ENCODE measurements around the gene CHTOP.

The CHTOP gene

DNA sequence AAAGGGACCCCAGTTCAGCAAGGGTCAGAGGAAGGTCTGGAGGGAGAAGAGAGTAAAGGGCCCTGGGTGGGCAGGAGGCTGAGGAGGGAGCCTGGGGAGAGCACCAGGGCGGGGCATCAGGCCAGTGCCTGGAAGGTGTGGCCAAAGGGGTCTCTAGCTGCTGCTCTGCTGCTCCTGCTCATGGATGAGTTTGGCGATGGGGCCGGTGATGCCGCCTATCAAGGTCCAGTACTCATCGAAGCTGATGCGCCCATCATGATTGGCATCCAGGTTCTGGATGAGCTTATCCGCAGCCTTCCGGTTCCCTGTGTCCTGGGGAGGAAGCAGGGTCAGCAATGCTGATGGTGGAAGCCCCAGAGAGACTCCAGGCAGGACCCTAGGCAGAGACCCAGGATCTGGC, 26.5 kb upstream of the CHTOP start:
- Histone ChIP-seq H4K12ac (ENCODE audit: low read depth, low read length) (no peak overlapping the region), H4K91ac (ENCODE audit: low read depth, low read length) (peak overlapping the region; percentile 86), H3K36me3 (ENCODE audit: control insufficient read depth in 1 of 2, insufficient read depth in 2 of 2, low read length in 2 of 2) (no peaks in the 10 kb centered on the region), H4K8ac (ENCODE audit: low read depth, low read length) (no peak overlapping the region), H2BK5ac (ENCODE audit: low read depth, low read length, poor library complexity) (peak overlapping the region; percentile 56), H3K18ac (ENCODE audit: low read length) (peak overlapping the region; percentile 2), H3K79me1 (ENCODE audit: low read length) (peaks cover 30% of the 10 kb centered on the region), H2AK5ac (ENCODE audit: low read length) (peak overlapping the region; percentile 11), H3K4ac (ENCODE audit: low read depth, low read length) (no peak overlapping the region), H3K9me3 (ENCODE audit: insufficient read depth, low read depth, low read length) (no peaks in the 10 kb centered on the region), H3K79me2 (ENCODE audit: control insufficient read depth, insufficient read depth, low read length, poor library complexity) (peaks cover 3% of the 10 kb centered on the region), H3K27me3 (ENCODE audit: insufficient read depth, low read length) (no peaks in the 10 kb centered on the region), H3K27ac (ENCODE audit: low read depth, low read length) (peak overlapping the region; percentile 65), H3K4me2 (ENCODE audit: low read length) (no peak overlapping the region), H3K4me1 (ENCODE audit: control insufficient read depth in 1 of 2, insufficient read depth in 2 of 2, low read length in 2 of 2) (peaks cover 42 to 47% of the 10 kb centered on the region in 2 experiments), H2BK12ac (ENCODE audit: low read length) (peak overlapping the region; percentile 93), H2AFZ (ENCODE audit: insufficient read depth, low read length, poor library complexity) (no peak overlapping the region), H3K23ac (ENCODE audit: low read length) (no peak overlapping the region), H3K9ac (ENCODE audit: low read length) (no peak overlapping the region), H2BK120ac (ENCODE audit: insufficient read depth, low read length, poor library complexity) (peak overlapping the region; percentile 10), H3K4me3 (ENCODE audit: low read depth, low read length) (no peak overlapping the region), H3K14ac (ENCODE audit: low read length) (no peak overlapping the region)
- WGBS (ENCODE audit: extremely low coverage, insufficient coverage, insufficient read length) = no CpG with 5 or more reads among the region's 8 CpGs
- DNase-seq = no peak

DNA sequence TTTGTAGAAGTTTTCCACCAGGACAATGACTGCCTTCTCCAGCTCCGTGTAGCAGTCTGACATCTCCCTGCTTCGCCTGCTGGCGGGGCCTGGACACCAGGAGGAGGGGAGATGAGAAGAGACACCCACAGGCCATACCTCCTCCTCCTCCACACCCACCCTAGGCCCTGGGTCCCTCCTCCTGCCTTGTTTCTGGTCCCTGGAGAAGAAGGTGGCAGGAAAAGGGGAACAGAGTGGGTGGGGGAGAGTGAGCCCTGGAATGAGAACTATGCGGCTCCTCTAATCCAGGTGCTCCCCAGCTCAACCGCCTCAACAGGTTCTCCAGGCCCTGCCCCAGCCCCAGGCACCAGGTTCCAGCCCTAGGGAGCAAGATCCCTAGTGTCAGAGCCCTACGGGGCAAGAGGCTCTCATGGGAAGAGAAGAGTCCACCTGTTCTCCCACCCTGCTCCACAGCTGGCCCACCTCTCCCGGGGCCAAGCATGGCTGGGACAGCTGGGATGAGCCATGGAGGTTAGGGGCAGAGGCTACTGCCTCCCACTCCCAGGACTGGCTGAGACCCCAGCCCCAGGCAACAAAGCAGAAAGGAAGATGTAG, 25.7 kb upstream of the CHTOP start:
- peak overlapping the region; percentile 81 for H3K14ac ChIP-seq (ENCODE audit: low read length)
- peaks cover 34% of the 10 kb centered on the region for H3K79me1 ChIP-seq (ENCODE audit: low read length)
- DNase-seq = peak; percentile 27 to 55
- no CpG with 5 or more reads among the region's 7 CpGs for WGBS (ENCODE audit: extremely low coverage, insufficient coverage, insufficient read length)
- H2AFZ ChIP-seq (ENCODE audit: insufficient read depth, low read length, poor library complexity) = peak overlapping the region; percentile 27
- no peak overlapping the region for H3K4me3 ChIP-seq (ENCODE audit: low read depth, low read length)
- H4K91ac ChIP-seq (ENCODE audit: low read depth, low read length) = peak overlapping the region; percentile 86
- H3K36me3 ChIP-seq (ENCODE audit: control insufficient read depth in 1 of 2, insufficient read depth in 2 of 2, low read length in 2 of 2) = no peaks in the 10 kb centered on the region
- no peaks in the 10 kb centered on the region for H3K9me3 ChIP-seq (ENCODE audit: insufficient read depth, low read depth, low read length)
- H2AK5ac ChIP-seq (ENCODE audit: low read length) = peak overlapping the region; percentile 94
- H3K27ac ChIP-seq (ENCODE audit: low read depth, low read length) = peak overlapping the region; percentile 65
- peak overlapping the region; percentile 93 for H2BK12ac ChIP-seq (ENCODE audit: low read length)
- H4K12ac ChIP-seq (ENCODE audit: low read depth, low read length) = no peak overlapping the region
- peak overlapping the region; percentile 56 for H2BK5ac ChIP-seq (ENCODE audit: low read depth, low read length, poor library complexity)
- peak overlapping the region; percentile 18 for H4K8ac ChIP-seq (ENCODE audit: low read depth, low read length)
- peak overlapping the region; percentile 73 for H3K4ac ChIP-seq (ENCODE audit: low read depth, low read length)
- no peak overlapping the region for H3K9ac ChIP-seq (ENCODE audit: low read length)
- no peak overlapping the region for H3K23ac ChIP-seq (ENCODE audit: low read length)
- H3K79me2 ChIP-seq (ENCODE audit: control insufficient read depth, insufficient read depth, low read length, poor library complexity) = peaks cover 3% of the 10 kb centered on the region
- H3K4me1 ChIP-seq (ENCODE audit: control insufficient read depth in 1 of 2, insufficient read depth in 2 of 2, low read length in 2 of 2) = peaks cover 47 to 49% of the 10 kb centered on the region in 2 experiments
- H3K27me3 ChIP-seq (ENCODE audit: insufficient read depth, low read length) = no peaks in the 10 kb centered on the region
- H3K18ac ChIP-seq (ENCODE audit: low read length) = peak overlapping the region; percentile 48
- peak overlapping the region; percentile 49 for H3K4me2 ChIP-seq (ENCODE audit: low read length)
- peak overlapping the region; percentile 92 for H2BK120ac ChIP-seq (ENCODE audit: insufficient read depth, low read length, poor library complexity)

DNA sequence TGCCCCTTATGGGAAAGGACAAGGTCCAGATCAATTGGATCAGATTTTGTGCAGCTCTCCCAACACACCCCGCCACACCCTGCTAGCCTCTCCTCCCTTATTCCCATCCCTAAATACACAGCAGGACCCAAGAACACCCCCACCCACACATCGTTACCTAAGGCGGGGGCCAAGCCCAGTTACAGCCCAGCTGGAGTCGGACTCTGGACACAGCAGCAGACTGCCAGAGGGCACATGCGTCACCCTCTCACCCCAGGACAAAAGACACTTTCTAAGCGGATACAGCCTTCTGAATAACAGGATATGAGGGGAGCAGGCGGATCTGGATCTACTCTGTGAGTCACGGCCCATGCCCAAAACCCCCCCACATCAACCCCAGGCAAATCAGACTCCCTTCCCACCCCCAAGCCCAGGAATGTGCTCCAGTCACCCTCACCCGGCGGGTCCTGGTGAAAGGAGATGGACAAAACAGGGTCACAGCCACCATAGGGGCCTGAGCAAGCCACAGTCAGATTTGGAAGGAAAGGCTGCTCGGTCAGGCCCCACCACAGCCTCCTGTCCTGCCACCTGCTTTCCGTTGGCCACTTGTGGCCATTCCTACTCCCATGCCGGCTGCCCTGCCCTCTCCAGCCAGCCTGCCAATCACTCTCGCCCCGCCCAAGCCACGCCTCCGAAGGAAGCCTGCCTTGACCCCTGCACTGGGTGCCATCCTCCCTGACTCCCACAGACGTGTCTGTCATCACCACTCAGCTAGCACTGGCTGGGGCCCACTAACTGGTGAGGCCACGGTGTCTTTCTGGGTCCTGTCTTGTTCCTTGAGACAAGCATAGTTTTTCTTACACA, 24.9 kb upstream of the CHTOP start:
- peak overlapping the region; percentile 94 for H2AK5ac ChIP-seq (ENCODE audit: low read length)
- H3K27me3 ChIP-seq (ENCODE audit: insufficient read depth, low read length) = no peaks in the 10 kb centered on the region
- H4K12ac ChIP-seq (ENCODE audit: low read depth, low read length) = no peak overlapping the region
- peak overlapping the region; percentile 48 for H3K18ac ChIP-seq (ENCODE audit: low read length)
- WGBS (ENCODE audit: extremely low coverage, insufficient coverage, insufficient read length) = no CpG with 5 or more reads among the region's 19 CpGs
- peak overlapping the region; percentile 92 for H2BK120ac ChIP-seq (ENCODE audit: insufficient read depth, low read length, poor library complexity)
- H2BK12ac ChIP-seq (ENCODE audit: low read length) = peak overlapping the region; percentile 93
- H3K79me1 ChIP-seq (ENCODE audit: low read length) = peaks cover 34% of the 10 kb centered on the region
- H3K9ac ChIP-seq (ENCODE audit: low read length) = no peak overlapping the region
- H3K9me3 ChIP-seq (ENCODE audit: insufficient read depth, low read depth, low read length) = no peaks in the 10 kb centered on the region
- peak overlapping the region; percentile 86 for H4K91ac ChIP-seq (ENCODE audit: low read depth, low read length)
- H3K4me1 ChIP-seq (ENCODE audit: control insufficient read depth in 1 of 2, insufficient read depth in 2 of 2, low read length in 2 of 2) = peaks cover 49 to 52% of the 10 kb centered on the region in 2 experiments
- H3K4ac ChIP-seq (ENCODE audit: low read depth, low read length) = no peak overlapping the region
- peak overlapping the region; percentile 23 for H4K8ac ChIP-seq (ENCODE audit: low read depth, low read length)
- no peak overlapping the region for H2AFZ ChIP-seq (ENCODE audit: insufficient read depth, low read length, poor library complexity)
- peak overlapping the region; percentile 56 for H2BK5ac ChIP-seq (ENCODE audit: low read depth, low read length, poor library complexity)
- no peak overlapping the region for H3K4me3 ChIP-seq (ENCODE audit: low read depth, low read length)
- no peak overlapping the region for H3K23ac ChIP-seq (ENCODE audit: low read length)
- no peaks in the 10 kb centered on the region for H3K36me3 ChIP-seq (ENCODE audit: control insufficient read depth in 1 of 2, insufficient read depth in 2 of 2, low read length in 2 of 2)
- DNase-seq = peak; percentile 89 to 93
- peak overlapping the region; percentile 65 for H3K27ac ChIP-seq (ENCODE audit: low read depth, low read length)
- peaks cover 3% of the 10 kb centered on the region for H3K79me2 ChIP-seq (ENCODE audit: control insufficient read depth, insufficient read depth, low read length, poor library complexity)
- peak overlapping the region; percentile 81 for H3K14ac ChIP-seq (ENCODE audit: low read length)
- H3K4me2 ChIP-seq (ENCODE audit: low read length) = peak overlapping the region; percentile 49

GRCh38 chr1:153609585-153609907, 24.3 kb upstream of the CHTOP start:
- Histone ChIP-seq H4K12ac (ENCODE audit: low read depth, low read length) (no peak overlapping the region), H2BK12ac (ENCODE audit: low read length) (peak overlapping the region; percentile 34), H3K79me1 (ENCODE audit: low read length) (peaks cover 34% of the 10 kb centered on the region), H3K14ac (ENCODE audit: low read length) (peak overlapping the region; percentile 5), H3K4me1 (ENCODE audit: control insufficient read depth in 1 of 2, insufficient read depth in 2 of 2, low read length in 2 of 2) (peaks cover 49 to 53% of the 10 kb centered on the region in 2 experiments), H3K9ac (ENCODE audit: low read length) (no peak overlapping the region), H3K18ac (ENCODE audit: low read length) (peak overlapping the region; percentile 5), H3K27ac (ENCODE audit: low read depth, low read length) (peak overlapping the region; percentile 65), H3K4me2 (ENCODE audit: low read length) (peak overlapping the region; percentile 49), H3K23ac (ENCODE audit: low read length) (no peak overlapping the region), H3K4ac (ENCODE audit: low read depth, low read length) (peak overlapping the region; percentile 8), H3K4me3 (ENCODE audit: low read depth, low read length) (no peak overlapping the region), H2AK5ac (ENCODE audit: low read length) (peak overlapping the region; percentile 8), H3K27me3 (ENCODE audit: insufficient read depth, low read length) (no peaks in the 10 kb centered on the region), H2BK5ac (ENCODE audit: low read depth, low read length, poor library complexity) (peak overlapping the region; percentile 15), H2BK120ac (ENCODE audit: insufficient read depth, low read length, poor library complexity) (peak overlapping the region; percentile 5), H3K36me3 (ENCODE audit: control insufficient read depth in 1 of 2, insufficient read depth in 2 of 2, low read length in 2 of 2) (no peaks in the 10 kb centered on the region), H4K91ac (ENCODE audit: low read depth, low read length) (peak overlapping the region; percentile 17), H3K9me3 (ENCODE audit: insufficient read depth, low read depth, low read length) (no peaks in the 10 kb centered on the region), H3K79me2 (ENCODE audit: control insufficient read depth, insufficient read depth, low read length, poor library complexity) (peaks cover 3% of the 10 kb centered on the region), H4K8ac (ENCODE audit: low read depth, low read length) (no peak overlapping the region), H2AFZ (ENCODE audit: insufficient read depth, low read length, poor library complexity) (no peak overlapping the region)
- no CpG with 5 or more reads among the region's 6 CpGs for WGBS (ENCODE audit: extremely low coverage, insufficient coverage, insufficient read length)
- peak in 1 of 2 donors; percentile 71 for DNase-seq

Measured in trophoblast cell (in vitro differentiated cells and primary cell).